Left ventricle myocardium inferior (tissue), 1 donor: ENCODE results near the gene NOXA1. TPM values are rescaled to one million over a fixed set of nuclear protein-coding genes. Genes with fewer than 3 reads are reported as not detected.
"Not testable (repeated sequence)": the region's sequence is repeated elsewhere in the genome, so short reads cannot be mapped to it uniquely, and the experiment has no call there.

Experiments
- DNase-seq: peaks from one replicate; pipeline ENCODE4 v3.0.0-alpha.2; 2020
- H3K27ac ChIP-seq: fragments of 200-600 bp; replicated peaks from 2 replicates; pipeline ENCODE4 v1.8.0; 2021
- H3K27me3 ChIP-seq: fragments of 200-600 bp; 2 replicates; pipeline ENCODE4 v1.8.0; 2021; ENCODE audit warnings: low read depth
- H3K36me3 ChIP-seq: fragments of 200-600 bp; 2 replicates; pipeline ENCODE4 v1.8.0; 2021
- H3K4me1 ChIP-seq: fragments of 200-600 bp; 2 replicates; pipeline ENCODE4 v1.8.0; 2021
- H3K4me3 ChIP-seq: fragments of 200-600 bp; 2 replicates; pipeline ENCODE4 v1.8.0; 2021; ENCODE audit warnings: mild to moderate bottlenecking, moderate library complexity
- H3K9me3 ChIP-seq: fragments of 200-600 bp; replicated peaks from 2 replicates; pipeline ENCODE4 v1.8.0; 2021
- CTCF ChIP-seq: fragments of 200-600 bp; IDR thresholded peaks from 2 replicates; pipeline ENCODE4 v1.8.0; 2021; ENCODE audit warnings: antibody characterized with exemption, mild to moderate bottlenecking, borderline replicate concordance
- intact Hi-C: fragments of 100-400 bp; cut with micrococcal nuclease; formaldehyde crosslinking; loops from one replicate; pipeline ENCODE4 v1.11.0; 2022
- long read RNA-seq: library from polyadenylated mRNA; unstranded; transcript quantifications from one replicate; pipeline ENCODE4 v2.0.0, GENCODE V29; 2021
- total RNA-seq: library from RNA; stranded (reverse); fragmentation: NEBNext Ultra II Directional; extraction: Animal tissue kit (Norgen Biotek cat#: 25700); gene quantifications from one replicate; pipeline ENCODE4 v1.2.1, GENCODE V29; 2021
- donor health status: DM: no; HTN: yes; CAD: no; lungs with severe emphysema.

NOXA1 gene
- total RNA-seq = 2.0 TPM
- long read RNA-seq, partial matches to known transcripts = 3 of 9 reads
- long read RNA-seq, other reads (novel, unspliced or antisense) = 6 of 9 reads

GRCh38 chr9:137422604-137423513 lies at the start of gene NOXA1, which contains the start of gene EXD3:
Gene NOXA1 (plus strand): TSS chr9:137423393. CDS start chr9:137423530, 137 bp downstream.
Gene EXD3 (minus strand): TSS chr9:137423162. CDS start chr9:137395357, 27,805 bp downstream.
- Histone ChIP-seq H3K9me3 (no peaks in the 10 kb centered on the region), H3K27me3 (no peaks in the 10 kb centered on the region), H3K36me3 (no peaks in the 10 kb centered on the region), H3K4me1 (peaks cover 49% of the 10 kb centered on the region), H3K4me3 (peak within 1 kb of the TSS; percentile 96), H3K27ac (peak within 1 kb of the TSS; percentile 85)
- DNase-seq = peak; percentile 93
- peak; percentile 80 for TF ChIP-seq CTCF
- intact Hi-C loops = no loop called here

- Histone ChIP-seq H3K4me3 (no peak overlapping the region), H3K9me3 (peaks cover 10% of the 10 kb centered on the region), H3K27me3 (no peaks in the 10 kb centered on the region), H3K27ac (no peak overlapping the region), H3K4me1 (peaks cover 2% of the 10 kb centered on the region), H3K36me3 (peaks cover 8% of the 10 kb centered on the region)
- no peak for TF ChIP-seq CTCF
- intact Hi-C loops = no loop called here
- DNase-seq = no peak
These were observed 49.6 kb upstream of the NOXA1 start for GRCh38 chr9:137373611-137373980.

GRCh38 chr9:137374131-137374845 lies 48.9 kb upstream of the NOXA1 start:
- intact Hi-C loops = no loop called here
- Histone ChIP-seq H3K9me3 (peaks cover 10% of the 10 kb centered on the region), H3K27ac (no peak overlapping the region), H3K36me3 (peaks cover 8% of the 10 kb centered on the region), H3K4me1 (no peaks in the 10 kb centered on the region), H3K4me3 (no peak overlapping the region), H3K27me3 (no peaks in the 10 kb centered on the region)
- TF ChIP-seq CTCF = no peak
- no peak for DNase-seq

- TF ChIP-seq CTCF = no peak
- peaks cover 8% of the 10 kb centered on the region for H3K36me3 ChIP-seq
- intact Hi-C loops = no loop called here
- H3K9me3 ChIP-seq = peaks cover 10% of the 10 kb centered on the region
- no peak overlapping the region for H3K4me3 ChIP-seq
- no peaks in the 10 kb centered on the region for H3K27me3 ChIP-seq
- no peaks in the 10 kb centered on the region for H3K4me1 ChIP-seq
- no peak overlapping the region for H3K27ac ChIP-seq
- DNase-seq = no peak
These were observed 47.7 kb upstream of the NOXA1 start for GRCh38 chr9:137375321-137376058.

GRCh38 chr9:137376386-137376785 lies 46.8 kb upstream of the NOXA1 start:
- H3K36me3 ChIP-seq = peaks cover 8% of the 10 kb centered on the region
- intact Hi-C loops = no loop called here
- no peaks in the 10 kb centered on the region for H3K27me3 ChIP-seq
- TF ChIP-seq CTCF = no peak
- H3K27ac ChIP-seq = no peak overlapping the region
- no peaks in the 10 kb centered on the region for H3K4me1 ChIP-seq
- H3K9me3 ChIP-seq = peaks cover 10% of the 10 kb centered on the region
- no peak overlapping the region for H3K4me3 ChIP-seq
- DNase-seq = no peak

- H3K4me3 ChIP-seq, intact Hi-C loops, H3K27me3 ChIP-seq, H3K36me3 ChIP-seq, DNase-seq, H3K27ac ChIP-seq, H3K4me1 ChIP-seq, H3K9me3 ChIP-seq: not testable (repeated sequence)
These were observed 44.3 kb upstream of the NOXA1 start for GRCh38 chr9:137378688-137379410.
